Right kidney (tissue), 1 donor: Measurements from ENCODE around the gene DGKI.

Experiments used
- DNase-seq: peaks from one replicate; pipeline ENCODE4 v3.0.0-alpha.2; 2016

Gene DGKI

GRCh38 chr7:137787301-137787976 is 59.3 kb downstream of the DGKI start:
- no peak for DNase-seq

DNA sequence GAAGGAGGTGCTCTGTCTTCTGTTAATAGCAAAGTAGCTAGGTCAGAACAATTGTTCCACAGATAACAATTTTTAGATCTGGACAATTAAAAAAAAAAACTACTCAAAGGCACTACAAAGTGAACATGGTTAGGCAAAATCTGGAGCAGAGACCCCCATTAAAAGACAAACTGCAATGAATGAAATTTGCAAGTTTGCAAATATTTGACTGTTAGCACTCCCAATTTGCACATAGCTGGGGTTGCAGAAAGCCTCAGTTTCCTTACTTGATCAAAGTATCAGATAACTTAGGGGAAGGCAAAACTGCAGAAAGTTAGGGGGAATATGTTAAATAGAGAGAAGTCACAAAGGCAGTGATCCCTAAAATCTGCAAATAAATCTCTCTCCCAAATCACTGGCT is 68.3 kb downstream of the DGKI start:
- DNase-seq, result no peak

DNA sequence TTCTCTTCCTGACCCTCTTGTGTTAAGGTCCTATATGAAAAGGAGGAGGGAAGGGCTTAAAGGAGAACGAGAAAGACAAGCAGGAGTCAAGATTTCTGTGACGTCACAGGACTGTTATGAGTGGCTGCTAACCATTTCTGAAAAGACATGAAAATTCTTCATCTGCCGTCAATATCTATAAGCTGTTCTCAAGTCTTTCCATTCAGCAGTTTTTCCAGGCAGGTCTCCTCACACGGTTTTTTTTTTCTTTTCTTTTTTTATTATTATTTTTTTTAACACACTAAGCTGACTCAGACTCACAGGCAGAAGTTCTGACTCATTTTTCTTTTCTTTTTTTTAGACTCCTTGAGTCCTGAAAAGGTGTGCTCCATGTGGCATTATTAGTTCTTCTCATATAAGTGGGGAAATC is 72.0 kb downstream of the DGKI start:
- no peak for DNase-seq

DNA sequence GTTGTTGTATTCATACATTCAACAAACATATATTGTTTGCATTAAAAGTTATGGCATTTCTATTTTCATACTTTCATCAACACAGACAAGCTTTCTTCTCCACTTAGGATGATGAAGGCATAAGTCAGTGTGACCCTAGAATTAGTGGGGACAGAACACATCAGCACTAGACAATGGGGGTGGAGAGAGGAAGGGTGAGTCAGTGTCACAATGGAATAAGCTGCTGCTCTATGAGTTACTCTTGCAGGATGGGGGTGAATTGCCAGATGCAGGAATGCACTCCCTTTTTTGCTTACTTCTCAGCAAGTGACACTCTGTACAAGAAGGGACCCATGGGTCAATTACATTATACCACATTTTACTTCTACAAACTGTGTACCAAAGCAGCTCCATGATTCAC is 74.0 kb downstream of the DGKI start:
- no peak for DNase-seq

GRCh38 chr7:137772316-137772715 is 74.5 kb downstream of the DGKI start:
- no peak for DNase-seq

- no peak for DNase-seq
Measured at GRCh38 chr7:137771679-137772078, 75.1 kb downstream of the DGKI start.

DNA sequence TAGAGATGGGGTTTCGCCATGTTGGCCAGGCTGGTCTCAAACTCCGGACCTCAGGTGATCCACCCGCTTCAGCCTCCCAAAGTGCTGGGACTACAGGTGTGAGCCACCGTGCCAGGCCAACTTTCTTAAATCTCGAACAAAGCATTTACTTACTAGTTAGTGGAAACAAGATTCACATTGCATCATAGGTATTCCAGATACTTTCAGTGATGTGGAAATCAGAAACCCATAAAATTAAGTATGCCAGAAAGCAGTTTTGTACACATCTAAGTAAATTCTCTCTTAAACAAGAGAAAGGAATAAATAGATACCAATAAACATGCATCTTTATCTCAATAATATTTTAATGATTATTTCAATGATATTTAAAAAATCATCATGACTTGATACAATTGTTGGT is 75.5 kb downstream of the DGKI start:
- no peak for DNase-seq

DNA sequence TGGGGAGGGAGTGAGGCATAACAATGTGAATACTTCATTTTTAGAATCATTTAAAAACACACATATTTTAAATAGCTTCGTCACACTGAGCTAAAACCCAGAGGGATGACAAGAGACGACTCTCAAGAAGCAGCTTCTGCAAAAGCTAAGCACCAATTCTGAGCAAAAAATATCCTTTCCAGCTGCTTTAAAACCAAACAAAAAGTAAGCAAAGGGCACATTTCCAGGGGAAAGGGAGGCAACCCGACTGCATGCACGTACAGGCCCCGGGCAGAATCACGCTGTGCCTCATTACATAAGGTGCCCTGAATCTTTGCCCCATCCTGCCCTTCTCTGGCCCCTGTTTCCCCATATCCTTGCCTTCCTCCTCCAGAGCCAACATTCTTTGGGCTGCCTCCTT is 78.4 kb downstream of the DGKI start:
- no peak for DNase-seq

DNA sequence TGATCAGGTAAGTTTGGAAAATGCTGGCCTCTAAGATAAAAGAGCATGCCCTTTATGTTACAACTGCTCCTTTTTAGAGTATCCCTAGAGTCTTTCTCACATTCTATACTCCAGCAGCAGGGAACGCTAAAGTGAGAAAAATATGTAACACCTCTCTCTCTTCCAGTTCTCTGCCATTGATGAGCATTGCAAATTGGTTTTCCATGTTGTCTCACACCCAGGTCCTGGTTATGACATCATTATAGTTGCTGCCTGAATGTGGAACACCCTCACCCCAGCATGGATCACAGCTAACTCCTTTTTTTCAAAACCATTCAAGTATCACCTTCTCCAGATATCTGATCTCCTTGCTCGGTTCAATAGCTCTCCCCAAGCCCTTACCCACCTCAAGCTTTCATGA is 84.4 kb downstream of the DGKI start:
- no peak for DNase-seq

DNA sequence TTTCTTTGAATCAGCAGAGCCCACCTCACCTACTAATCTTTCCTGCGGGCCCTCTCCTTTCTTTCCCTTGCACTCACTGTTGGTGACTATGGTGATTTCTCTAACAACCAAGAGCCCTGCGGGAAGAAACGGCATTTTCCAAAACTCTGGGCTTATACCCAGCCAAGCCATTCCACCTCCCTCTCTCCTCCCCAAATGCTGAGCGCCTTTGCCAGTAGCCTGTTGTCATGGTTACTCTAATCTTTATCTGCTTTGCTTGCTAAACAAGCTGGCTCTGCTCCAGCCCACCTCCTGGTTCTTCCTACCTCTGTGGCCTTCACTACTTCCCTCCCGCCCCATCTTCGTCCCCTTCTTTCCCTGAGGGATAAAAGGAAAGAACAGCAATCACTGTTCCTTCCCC is 86.7 kb downstream of the DGKI start:
- DNase-seq, result no peak

- no peak for DNase-seq
Measured at GRCh38 chr7:137757146-137757925, 89.4 kb downstream of the DGKI start.

- DNase-seq, result no peak
Measured at GRCh38 chr7:137755846-137756651, 90.7 kb downstream of the DGKI start.

DNA sequence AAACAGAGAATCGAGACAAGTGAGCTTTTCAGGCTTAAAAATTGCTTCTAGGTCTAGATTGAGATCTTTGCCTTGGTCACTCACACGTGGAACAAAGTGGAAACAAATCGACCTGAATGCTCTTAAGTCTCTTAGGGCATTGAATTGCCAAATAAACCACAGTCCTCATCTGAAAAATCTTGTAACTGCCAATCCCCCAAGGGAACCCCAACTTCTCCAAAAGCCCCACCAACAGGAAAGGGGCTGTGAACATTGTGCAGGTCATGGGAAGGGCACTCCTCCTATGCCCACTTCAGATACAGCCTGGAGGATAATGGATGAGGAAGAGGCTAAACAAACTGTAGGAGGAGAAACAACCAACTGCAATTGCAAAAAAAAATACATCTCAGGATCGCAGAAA is 91.3 kb downstream of the DGKI start:
- DNase-seq, result no peak

GRCh38 chr7:137753948-137754851 is 92.6 kb downstream of the DGKI start:
- DNase-seq, result no peak

DNA sequence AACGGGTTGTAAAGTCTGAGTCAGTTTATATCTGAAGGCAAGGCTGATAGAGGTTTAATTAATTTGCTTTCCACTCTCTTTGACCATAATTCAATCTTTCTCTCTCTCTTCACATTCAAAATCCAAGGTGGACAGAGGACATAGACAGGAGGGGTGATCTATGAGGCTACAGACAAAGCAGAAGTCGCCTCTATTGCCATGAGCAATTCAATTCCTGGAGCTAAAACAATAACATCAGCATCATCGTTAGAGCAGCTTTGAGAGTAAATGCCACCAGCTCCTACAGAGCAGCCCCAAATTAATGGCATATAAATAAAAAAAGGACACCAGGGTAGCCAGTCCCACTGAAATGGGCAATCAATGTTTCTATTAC is 93.2 kb downstream of the DGKI start:
- no peak for DNase-seq

DNA sequence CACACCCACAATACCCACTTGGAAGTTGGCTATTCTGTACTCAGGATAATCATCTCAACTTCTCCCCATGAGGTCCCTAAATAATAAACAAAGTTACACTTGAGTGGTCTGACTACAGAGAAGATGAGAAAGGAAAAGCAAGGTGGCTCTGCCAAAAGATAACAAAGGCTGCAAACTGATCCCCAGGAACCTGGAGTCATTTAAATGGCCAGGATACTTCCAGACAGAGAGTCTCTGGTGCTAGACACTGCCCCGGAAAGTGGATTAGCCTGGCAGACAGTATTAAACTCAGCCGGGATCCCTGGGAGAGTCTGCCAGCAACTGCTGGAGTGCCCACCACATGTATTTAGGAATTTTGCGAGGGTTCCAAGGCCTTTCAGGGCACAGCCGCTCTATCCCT is 93.7 kb downstream of the DGKI start:
- no peak for DNase-seq

GRCh38 chr7:137751361-137752009 is 95.3 kb downstream of the DGKI start:
- no peak for DNase-seq

GRCh38 chr7:137747359-137748031 is 99.3 kb downstream of the DGKI start:
- DNase-seq, result no peak

- no peak for DNase-seq
Measured at GRCh38 chr7:137743021-137743420, 103.8 kb downstream of the DGKI start.

DNA sequence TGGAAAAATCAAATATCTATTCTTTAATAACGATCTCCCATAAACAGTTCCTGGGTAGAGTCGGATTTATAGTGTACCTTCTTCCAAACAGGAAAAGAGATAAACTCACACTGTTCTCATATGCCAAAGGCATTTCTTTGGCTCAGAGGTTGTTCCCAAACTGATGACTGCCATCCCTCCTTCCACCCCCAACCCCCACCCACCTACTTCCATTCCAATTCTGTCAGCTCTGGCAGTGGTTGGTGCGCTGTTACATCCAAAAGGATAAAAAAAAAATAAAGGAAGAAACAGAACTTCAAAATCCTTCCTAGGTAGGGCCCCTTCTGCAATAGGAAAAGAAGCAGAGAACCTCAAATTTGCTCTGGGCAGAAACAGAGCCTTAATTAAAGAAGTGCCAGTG is 104.7 kb downstream of the DGKI start:
- DNase-seq, result no peak

DNA sequence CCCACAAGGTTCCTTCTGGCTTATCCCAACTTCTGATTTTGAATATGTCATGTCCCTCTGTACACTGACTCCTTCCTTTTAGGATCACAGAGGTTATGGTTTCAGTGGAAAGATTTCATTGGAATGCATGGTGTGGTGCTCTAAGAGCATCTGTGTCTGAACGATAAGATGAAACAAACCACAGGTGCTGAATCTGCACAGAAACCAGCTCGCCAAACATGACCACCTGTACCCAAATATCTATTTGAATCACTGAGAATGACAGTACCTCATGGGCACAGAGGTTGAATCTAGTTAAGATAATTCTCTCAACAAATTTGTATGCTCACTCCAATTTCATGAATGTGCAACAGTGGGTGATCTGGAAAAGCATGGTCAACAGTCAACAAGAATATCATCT is 105.3 kb downstream of the DGKI start:
- no peak for DNase-seq
